GM18517 (cell line): ENCODE measurements around the gene DDX56.
"Not testable (repeated sequence)": the region's sequence is repeated elsewhere in the genome, so short reads cannot be mapped to it uniquely, and the experiment has no call there.

Experiments used
- ATAC-seq: cut with Tn5 transposase; IDR thresholded peaks from one replicate; pipeline ENCODE4 v1.9.1; 2021; ENCODE audit warnings: mild to moderate bottlenecking, moderate library complexity; ENCODE audit not compliant: unreplicated experiment

Gene DDX56

DNA sequence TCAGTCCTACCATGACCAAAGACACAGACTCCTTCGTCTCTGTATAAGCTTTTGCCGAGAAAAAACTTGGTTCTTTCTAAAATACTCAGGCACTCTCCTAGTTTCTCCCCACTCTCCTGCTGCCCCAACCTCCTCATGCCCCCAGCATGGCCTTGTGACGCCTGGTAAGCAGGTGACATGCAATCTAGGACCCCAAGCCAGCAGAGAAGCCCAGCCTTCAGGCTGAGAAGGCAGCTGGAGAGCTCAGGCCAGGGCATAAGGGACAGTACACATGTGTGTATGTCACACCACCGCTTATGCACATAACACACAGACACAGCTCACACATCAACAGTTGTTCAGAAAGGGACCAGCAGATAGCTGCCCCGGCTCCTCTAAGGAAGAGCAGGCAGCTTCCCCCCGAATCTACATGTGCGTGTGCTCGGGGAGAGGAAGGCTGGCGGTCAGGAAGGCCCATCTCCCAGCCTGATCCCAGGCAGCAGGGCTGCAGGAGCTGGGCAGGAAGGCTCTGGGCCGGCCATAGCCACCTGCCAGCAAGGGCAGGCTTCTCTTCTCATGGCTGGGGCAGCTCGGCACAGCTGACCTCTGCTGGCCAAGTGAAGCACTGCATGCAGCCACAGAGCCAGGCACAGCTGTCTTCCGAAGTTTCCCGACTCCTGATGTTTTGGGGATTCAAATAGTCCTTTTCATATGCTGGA, 8.5 kb downstream of the DDX56 start:
- ATAC-seq, result peak; percentile 58

DNA sequence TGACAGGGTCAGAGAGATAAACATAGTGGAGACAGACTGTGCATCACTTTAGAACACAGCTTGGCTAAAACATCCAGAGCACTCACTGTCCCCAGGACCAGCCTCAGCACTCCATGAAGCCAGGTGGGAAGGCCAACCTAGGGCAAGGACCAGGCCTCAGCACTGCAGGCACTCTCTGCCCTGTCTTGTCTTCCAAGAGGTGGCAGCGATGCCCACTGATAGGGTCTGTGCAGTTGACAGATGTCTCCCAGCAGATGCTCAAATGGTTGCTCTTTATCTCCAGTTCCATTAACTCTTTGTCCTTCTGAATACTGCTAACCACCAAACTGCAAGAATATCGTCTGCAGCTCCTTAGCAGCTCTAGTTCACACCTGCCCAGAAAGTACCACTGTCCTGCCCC, 9.1 kb downstream of the DDX56 start:
- no peak for ATAC-seq

DNA sequence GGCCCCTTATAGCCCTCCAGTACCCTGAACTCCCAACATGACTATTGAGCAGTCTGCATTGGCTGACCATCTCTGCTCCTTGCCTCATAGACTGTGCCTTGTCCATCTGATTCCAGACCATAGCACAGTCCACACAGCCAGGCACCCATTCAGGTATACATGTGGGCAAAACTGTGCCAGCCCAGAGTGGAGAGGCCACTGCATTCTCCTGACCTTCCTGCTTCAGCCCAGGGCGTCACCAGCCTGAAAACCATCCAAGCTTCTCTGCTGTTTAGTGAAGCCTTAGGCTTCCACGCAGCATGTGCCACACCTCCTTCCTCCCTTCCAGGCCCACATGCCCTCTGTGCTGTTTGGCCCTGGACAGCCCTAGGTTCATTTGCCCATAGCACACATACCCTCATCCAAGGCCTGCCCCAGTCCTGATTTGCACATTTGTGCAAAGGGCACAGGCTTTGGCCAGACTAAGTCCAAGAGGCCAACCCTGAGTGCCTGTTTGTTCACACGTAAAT, 10.5 kb downstream of the DDX56 start:
- ATAC-seq, result no peak

DNA sequence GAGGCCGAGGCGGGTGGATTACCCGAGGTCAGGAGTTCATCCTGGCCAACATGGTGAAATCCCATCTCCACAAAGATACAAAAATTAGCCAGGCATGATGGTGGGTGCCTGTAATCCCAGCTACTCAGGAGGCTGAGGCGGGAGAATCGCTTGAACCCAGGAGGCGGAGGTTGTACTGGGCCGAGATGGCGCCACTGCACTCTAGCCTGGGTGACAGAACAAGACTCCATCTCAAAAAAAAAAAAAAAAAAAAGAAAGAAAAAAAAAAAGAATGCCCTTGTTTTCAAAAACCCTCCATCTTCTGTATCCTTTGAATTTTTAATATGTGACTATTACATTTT, 11.1 kb downstream of the DDX56 start:
- ATAC-seq, result not testable (repeated sequence)

DNA sequence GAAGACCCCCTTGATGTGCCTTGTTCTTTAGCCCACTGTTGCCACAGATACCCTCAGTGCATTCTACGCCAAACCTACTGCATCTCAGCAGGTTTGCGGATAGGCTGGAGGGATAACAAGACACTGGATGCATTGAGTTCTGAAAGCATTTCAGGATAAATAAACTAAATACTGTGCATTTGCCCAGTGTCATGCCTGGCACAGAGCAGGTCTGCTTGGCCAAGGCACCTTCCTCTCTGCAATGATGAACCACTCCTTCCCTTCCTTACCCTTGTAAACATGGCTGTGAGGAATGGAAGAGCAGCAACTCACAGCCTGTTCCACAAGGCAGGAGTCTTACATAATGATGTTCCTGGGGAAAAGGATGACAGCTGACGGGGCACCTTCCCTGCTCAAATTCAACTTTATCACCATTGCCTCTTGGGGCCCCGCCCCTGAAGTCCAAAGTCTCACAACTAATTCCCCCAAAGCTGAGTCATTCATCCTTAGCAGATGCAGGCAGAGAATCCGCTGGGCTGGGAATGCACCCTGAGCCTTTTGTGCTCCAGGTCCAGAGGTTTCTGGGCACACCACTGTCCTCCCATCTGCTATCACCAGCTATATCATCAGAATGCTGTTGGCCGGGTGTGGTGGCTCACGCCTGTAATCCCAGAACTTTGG, 11.6 kb downstream of the DDX56 start:
- ATAC-seq, result no peak

DNA sequence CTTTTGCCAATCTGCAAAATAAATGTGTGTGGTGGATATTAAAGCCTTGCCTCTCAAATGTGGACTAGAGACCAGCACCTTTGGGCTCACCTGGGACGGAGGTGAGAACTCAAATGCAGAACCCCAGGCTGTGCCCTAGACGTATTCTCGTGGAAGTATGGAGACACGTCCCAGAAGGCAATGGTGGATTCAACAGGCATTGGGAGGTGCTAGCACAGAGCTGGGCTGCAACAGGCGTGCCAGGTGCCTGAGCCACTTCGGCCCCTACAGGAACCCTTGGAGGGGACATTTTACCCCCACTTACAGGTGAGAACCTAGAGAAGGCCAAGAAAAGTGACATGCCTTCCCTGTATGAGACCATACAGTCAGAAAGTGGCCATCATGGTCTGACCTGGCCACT, 12.2 kb downstream of the DDX56 start:
- ATAC-seq, result no peak

DNA sequence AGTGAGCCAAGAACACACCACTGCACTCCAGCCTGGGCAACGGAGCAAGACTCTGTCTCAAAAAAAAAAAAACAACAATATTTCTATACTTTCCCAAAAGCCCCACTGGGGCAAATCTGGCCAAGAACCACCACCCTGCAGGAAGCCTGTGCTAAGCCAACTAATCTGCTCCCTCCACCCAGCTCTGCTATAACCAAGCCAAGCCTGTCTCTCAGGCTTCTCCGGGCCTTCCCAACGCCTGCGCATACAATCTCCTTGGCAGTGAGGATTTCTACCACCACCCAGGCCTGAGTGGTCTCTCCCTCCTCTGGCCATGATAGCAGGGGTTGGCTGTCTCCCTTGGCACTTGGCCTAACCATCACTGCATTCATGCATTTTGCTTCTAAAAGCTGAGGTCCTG, 14.2 kb downstream of the DDX56 start:
- ATAC-seq, result no peak

DNA sequence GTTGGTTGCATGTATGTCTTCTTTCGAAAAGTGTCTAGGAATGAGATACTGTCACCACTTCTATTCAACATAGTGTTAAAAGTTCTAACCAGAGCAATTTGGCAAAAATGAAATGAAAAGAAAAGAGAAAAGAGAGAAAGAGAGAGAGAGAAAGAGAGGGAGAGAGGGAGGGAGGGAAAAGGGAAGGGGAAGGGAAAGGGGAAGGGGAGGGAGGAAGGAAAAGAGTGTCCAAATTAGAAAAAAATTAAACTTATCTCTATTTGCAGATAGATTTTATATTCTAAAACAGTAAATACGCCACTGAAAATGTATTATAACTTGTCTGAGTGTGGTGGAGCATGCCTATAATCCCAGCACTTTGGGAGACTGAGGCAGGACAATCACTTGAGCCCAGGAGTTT, 16.2 kb downstream of the DDX56 start:
- no peak for ATAC-seq

DNA sequence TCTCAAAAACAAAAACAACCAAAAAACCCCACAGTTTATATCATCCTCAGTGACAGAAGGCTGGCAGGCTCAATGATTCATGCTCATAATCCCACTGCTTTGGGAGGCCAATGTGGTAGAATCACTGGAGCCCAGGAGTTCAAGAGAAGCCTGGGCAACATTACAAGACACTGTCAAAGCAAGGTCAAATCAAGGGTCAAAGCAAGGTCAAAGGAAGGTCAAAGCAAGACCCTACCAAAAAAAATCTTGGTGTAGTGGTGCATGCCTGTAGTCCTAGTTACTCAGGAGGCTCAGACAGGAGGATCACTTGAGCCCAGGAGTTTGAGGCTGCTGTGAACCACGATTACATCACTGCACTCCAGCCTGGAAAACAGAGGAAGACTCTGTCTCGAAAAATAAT, 18.4 kb downstream of the DDX56 start:
- ATAC-seq, result no peak

DNA sequence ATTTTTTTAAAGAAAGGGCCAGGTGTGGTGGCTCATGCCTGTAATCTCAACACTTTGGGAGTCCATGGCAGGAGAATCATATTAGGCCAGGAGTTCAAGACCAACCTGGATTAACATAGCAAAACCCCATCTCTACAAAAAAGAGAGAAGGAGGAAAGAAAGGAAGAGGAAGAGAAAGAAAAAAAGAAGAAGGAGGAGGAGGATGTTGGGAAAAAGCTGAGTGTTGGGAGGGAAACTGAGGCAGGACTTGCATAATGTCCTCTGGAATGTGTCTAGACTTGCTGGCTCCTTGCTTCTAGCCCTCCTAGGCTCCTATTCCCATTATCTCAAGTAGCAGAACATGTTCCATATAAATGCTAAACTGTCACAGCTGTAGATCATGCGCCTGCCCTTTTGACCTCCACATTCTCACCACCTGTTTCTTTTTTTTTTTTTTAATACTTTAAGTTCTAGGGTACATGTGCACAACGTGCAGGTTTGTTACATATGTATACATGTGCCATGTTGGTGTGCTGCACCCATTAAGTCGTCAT, 21.2 kb downstream of the DDX56 start:
- ATAC-seq, result not testable (repeated sequence)

DNA sequence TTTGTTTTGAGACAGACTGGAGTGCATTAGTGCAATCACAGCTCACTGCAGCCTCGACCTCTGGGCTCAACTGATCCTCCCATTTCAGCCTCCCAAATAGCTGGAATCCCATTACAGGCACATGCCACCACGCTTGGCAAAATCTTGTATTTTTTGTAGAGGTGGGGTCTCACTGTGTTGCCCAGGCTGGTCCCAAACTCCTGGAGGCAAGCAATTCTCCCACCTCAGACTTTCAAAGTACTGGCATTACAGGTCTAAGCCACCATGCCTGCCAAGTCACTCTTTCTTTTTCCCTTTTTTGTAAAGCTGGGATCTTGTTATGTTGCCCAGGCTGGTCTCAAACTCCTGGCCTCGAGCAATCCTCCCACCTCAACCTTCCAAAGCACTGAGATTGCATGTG, 24.3 kb downstream of the DDX56 start:
- no peak for ATAC-seq

DNA sequence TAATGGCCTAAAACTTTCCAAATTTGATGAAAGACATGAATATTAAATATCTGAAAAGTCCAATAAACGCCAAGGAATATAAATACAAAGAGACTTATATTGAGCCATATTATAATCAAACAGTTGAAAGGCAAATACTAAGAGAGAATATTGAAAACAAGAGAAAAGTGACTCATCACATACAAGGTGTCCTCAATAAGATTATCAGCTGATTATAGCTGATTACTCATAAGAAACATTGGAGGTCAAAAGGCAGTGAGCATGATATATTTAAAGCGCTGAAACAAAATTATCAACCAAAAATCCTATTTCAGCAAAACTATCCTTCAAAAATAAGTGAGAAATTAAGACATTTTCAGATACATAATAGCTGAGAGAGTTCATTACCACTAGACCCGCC, 24.8 kb downstream of the DDX56 start:
- no peak for ATAC-seq

DNA sequence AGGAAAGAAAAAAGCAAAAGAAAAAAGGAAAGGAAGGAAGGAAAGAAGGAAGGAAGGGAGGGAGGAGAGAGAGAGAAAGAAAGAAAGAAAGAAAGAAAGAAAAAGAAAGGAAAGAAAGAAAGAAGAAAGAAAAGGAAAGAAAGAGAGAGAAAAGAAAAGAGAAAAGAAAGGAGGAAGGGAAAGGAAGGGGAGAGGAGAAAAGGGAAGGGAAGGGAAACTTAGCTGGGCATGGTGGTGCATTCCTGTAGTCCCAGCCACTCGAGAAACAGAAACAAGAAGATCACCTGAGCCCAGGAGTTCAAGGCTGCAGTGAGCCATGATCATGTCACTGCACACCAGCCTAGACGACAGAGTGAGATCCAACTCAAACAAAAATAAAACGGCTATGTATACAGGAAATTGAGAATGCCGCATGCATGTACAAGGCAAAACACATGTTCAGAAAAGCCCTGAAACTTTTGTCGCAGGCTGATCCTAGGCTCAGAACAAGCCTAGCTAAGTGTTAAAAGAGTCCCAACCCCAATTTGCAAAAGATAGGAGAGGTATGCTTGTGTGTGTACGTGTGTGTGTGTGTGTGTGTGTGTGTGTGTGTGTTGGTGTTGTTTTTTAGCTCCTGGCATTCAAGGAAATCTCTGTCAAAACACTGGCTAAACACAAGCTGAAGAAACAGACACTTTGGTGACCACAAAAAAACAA, 26.0 kb downstream of the DDX56 start:
- ATAC-seq, result no peak

DNA sequence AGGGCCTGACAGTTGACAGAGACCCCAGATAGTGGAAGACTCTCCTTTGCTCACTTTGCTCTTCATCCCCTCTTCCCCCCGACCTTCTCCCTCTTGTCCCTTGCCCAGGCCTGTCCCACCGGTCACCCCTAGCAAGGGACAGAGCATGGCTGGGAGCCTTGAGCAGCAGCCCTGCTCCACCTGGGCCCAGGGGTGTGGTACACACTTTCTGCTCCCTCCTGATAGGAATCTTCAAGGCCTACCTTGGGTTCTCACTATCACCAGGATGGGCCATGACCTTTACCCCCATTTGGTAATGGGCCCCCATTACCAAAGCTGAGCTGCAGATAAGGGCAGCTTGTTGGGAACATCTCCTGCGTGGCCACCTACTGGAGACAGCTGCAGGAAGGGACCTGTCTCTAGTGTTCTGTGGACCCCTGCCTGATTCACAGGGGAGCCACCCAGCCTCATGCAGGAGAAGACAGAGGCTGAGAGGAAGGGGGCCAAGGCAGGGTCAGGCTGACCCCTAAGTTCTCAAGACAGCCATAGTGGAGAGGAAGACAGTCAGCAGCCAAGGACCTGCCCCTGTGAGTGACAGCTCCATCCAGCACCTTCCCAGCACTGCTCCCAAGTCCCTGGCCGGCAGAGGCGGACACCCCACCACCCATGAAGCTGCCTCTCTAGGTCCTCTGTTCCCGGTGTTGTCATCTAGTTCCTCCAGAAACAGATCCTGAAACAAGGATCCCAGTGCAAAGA, 31.7 kb downstream of the DDX56 start:
- no peak for ATAC-seq

DNA sequence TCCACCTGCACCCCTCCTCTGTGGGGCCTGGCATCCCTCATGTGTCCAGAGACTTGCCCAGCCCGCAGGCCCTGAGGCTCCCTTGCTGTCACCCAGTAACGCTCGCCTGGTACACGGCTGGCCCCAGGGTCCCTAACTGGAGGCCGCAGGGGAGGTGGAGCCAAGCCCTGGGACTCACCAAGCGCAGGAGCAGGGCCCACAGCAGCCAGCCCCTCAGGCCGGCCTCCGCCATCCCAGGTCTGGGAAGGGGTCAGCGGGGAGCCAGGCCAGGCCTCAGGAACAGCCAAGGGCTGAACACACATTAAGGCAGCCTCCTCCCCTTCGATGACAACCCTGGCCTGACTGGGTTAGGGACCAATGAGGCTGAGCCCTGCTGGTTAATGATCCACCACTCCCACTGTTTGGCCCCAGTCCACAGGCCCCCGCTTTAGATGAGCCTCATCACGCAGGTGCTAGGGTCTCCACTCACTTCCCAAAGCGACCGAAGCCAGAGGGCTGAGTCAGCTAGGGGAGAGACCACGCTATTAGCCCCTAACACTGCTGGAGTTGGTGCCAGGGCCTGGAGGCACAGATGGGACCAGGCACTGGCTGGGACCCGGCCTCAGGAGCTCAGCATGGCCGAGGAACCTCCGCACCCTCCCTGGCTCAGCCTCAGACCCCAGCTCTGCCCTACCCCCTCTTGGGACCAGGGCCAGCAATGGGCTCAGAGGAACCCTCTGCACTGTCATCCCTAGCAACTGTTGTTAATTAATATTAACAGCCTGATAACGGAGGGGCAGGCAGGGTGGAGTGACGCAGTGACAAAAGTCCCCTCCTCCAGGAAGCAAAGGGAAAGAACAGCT, 32.5 kb downstream of the DDX56 start, which contains the start of gene NPC1L1:
Gene NPC1L1, minus strand, starts transcription at position 303 of the 842 bp plus-strand sequence. Its CDS starts 71 bp downstream, at position 232.
- ATAC-seq, result no peak

DNA sequence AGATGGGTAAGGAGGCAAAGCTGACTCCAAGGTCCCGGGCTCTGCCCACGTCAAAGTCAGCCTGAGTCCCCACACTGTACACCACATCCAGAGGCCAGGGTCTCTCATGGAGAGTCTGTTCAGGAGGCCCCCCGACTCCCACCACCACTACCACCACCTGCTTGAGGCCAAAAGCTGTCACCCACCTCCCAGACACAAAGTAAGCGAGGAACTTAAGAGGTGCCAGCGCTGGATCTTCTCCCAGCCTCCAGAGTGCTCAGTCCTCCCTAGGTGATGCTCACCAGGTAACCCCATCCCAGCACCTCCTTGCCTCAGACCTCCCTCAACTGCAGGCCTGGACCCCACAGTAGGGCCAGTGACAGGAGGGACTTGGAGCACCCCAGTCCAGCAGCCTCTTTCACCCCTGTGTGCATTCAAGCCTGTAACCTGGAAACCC, 33.1 kb downstream of the DDX56 start:
- no peak for ATAC-seq

DNA sequence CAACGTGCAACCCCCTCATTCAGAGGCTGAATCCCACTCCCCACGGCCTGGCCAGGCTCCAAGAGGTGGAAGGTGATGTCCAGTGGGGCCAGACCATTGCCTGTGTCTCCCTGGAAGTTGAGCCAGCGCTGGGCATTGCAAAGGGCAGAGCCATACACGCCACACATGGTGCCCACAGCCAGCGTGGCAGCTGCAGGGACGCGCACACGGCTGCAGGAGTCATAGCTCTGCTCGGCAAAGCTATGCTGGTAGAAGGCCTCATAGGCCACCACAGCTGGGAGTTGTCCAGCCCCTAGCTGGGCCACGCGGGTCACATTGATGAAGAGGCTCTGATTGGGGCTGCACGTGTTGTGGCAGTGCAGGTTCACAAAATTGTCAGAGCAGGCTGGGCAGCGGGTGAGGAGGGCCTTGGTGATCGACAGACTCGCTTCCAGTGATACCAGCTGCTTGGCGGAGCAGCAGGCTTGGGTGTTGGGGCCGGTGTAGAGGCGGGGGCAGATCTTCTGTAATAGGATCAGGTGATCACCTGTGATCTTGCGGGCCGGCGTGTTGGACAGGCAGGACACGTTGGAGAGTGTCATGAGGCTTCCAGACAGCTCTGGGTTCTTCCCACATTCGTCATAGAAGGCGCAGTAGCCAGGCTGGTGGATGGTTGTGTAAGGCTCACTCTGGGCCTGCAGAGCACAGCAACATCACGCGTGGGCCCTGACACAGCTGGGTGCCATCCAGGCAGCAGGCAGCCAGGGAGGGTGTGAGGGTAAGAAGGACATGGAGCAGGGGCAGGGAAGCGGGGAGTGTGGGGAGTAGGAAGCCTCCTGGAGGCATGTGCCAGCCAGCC, 33.8 kb downstream of the DDX56 start:
- no peak for ATAC-seq

DNA sequence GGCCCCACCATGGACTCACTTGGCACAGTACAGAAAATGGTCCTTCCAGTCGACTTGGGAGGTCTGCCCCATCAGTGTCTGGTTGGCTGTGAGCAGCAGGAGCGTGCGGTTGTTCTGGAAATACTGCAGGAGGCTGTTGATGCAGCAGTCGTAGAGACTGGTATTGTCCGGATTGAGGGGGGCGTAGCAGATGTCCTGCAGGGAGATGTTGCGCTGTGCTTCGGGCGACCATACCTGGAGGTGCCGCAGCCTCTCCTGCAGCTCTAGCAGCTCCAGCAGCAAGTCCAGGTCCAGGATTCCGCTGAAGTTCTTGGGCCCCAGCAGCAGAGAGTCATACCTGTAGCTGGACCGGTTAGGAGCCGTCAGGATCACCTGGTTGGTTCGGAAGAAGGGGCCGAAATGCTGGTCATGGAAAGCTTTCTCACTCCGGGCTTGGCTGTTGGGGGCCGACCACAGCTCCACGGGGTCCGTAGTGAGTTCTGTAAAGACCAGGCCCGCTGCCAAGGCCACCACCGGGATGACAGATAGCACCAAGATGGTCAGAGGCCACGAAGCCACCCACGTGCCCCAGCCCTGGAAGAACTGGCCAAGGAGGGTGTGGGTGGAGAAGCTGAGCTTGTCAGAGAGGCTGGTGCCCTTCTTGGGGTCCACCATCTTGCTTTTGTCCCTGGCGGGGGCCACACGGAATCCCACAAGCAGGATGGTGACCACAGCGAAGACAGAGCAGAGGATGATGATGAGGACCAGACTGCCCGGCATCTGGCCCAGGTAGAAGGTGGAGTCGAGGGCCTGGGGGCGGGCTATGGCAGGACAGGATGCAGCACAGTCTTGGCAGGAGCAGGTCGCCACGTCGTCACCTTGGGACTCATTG, 34.7 kb downstream of the DDX56 start:
- ATAC-seq, result no peak
